Right lobe of liver (tissue), 4 donors: ENCODE results near the gene UBE2E2.

Source experiments
- POLR2A ChIP-seq: fragments of 450-650 bp; IDR thresholded peaks from one replicate; pipeline ENCODE4 v1.6.1; 2017; ENCODE audit warnings: antibody characterized with exemption, mild to moderate bottlenecking
- TF ChIP-seq, protein P1 (sequence below), 4 donors: fragments of 200-600 bp in 3 of 4; fragments of 450-650 bp in 1 of 4; IDR thresholded peaks; one replicate each; pipeline versions ENCODE4 v1.5.1 to v1.8.0; 2016 to 2022; ENCODE audit warnings: antibody characterized with exemption in 4 of 4, mild to moderate bottlenecking in 2 of 4
- donor health status: DM: no; HTN: no; CAD: no.
- donor health status: DM: no; HTN: no; CAD: no.
- donor health status: DM: no; HTN: yes; CAD: no.

DNA sequence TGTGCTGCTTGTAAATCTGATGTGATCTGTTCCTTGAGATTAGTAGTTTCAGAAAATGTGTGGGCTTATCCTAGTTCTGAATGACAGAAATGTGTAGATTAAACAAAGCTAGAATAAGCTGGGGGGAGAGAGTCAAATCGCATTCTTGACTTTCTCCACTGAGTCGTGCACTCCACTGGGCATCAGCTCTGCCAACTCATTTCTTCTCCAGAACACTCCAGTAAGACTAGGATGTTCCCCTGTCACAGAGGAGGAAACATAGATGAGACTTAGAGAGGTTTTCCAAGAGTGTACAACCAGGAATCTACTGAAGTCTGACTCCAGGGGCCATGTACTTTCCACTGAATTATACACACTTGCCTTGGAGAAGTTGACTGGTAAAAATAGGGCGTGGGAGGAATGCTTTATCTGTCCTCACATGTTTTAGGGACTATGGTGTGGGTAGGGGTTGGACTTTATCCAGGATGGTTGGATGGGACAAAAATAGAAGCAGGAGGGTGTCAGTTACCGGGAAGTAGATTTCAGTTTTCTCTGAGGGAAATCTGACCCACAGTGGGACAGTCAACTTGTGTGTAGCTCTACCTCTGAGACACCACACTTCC lies 298.2 kb downstream of the UBE2E2 start:
- no peak for TF ChIP-seq POLR2A
- TF ChIP-seq, protein P1, sequence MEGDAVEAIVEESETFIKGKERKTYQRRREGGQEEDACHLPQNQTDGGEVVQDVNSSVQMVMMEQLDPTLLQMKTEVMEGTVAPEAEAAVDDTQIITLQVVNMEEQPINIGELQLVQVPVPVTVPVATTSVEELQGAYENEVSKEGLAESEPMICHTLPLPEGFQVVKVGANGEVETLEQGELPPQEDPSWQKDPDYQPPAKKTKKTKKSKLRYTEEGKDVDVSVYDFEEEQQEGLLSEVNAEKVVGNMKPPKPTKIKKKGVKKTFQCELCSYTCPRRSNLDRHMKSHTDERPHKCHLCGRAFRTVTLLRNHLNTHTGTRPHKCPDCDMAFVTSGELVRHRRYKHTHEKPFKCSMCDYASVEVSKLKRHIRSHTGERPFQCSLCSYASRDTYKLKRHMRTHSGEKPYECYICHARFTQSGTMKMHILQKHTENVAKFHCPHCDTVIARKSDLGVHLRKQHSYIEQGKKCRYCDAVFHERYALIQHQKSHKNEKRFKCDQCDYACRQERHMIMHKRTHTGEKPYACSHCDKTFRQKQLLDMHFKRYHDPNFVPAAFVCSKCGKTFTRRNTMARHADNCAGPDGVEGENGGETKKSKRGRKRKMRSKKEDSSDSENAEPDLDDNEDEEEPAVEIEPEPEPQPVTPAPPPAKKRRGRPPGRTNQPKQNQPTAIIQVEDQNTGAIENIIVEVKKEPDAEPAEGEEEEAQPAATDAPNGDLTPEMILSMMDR (IDR thresholded peaks at IDR 0.05): no peak
